ENCODE measurements around the gene ACMSD. TPM values are rescaled to one million over a fixed set of nuclear protein-coding genes. Genes with fewer than 3 reads are reported as not detected.

The ACMSD gene
- total RNA-seq, 1 donor from 2014 or later: not detected

DNA sequence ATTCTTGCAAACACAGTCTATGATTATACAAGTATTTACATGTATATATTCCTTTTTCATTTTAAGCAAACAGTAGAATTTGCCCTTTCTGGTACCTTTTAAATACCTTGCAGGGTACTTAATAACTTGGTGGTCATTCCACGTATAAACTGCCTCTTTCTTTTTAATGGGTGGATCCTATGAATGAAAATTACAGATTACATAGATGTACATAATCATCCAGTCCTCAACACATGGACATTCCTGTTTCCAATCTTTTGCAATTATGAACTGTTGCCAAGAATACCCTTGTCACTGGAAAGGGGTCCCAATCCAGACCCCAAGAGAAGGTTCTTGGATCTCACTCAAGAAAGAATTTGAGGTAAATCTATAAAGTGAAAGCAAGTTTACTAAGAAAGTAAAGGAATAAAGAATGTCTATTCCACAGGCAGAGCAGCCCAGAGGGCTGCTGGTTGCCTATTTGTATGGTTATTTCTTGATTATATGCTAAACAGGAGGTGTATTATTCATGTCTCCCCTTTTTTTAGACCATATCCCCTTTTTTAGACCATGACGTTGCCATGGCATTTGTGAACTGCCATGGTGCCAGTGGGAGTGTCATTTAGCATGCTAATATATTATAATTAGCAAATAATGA lies 72.5 kb downstream of the ACMSD start:
- DNase-seq (no peak), ATAC-seq (no peak)
- Histone ChIP-seq H3K4me3 (no peak overlapping the region), H3K27ac (no peak overlapping the region), H3K4me1 (no peaks in the 10 kb centered on the region), H3K27me3 (no peaks in the 10 kb centered on the region), H3K36me3 (no peaks in the 10 kb centered on the region), H3K9me3 (no peaks in the 10 kb centered on the region)
- intact Hi-C loops (cut with DNase I): no loop called here
- TF ChIP-seq, protein P1, sequence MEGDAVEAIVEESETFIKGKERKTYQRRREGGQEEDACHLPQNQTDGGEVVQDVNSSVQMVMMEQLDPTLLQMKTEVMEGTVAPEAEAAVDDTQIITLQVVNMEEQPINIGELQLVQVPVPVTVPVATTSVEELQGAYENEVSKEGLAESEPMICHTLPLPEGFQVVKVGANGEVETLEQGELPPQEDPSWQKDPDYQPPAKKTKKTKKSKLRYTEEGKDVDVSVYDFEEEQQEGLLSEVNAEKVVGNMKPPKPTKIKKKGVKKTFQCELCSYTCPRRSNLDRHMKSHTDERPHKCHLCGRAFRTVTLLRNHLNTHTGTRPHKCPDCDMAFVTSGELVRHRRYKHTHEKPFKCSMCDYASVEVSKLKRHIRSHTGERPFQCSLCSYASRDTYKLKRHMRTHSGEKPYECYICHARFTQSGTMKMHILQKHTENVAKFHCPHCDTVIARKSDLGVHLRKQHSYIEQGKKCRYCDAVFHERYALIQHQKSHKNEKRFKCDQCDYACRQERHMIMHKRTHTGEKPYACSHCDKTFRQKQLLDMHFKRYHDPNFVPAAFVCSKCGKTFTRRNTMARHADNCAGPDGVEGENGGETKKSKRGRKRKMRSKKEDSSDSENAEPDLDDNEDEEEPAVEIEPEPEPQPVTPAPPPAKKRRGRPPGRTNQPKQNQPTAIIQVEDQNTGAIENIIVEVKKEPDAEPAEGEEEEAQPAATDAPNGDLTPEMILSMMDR (IDR thresholded peaks at IDR 0.05): no peak

DNA sequence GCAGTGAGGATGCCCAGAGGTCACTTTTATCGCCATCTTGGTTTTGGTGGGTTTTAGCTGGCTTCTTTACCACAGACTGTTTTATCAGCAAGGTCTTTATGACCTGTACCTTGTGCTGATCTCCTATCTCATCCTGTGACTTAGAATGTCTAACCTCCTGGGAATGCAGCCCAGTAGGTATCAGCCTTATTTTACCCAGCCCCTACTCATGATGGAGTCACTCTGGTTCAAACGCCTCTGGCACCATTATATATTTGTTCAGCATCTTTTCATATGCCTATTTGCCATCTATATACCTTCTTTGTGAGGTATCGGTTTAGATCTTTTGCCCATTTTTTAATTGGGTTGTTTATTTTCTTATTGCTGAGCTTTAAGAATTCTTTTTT lies 73.0 kb downstream of the ACMSD start:
- no peaks in the 10 kb centered on the region for H3K9me3 ChIP-seq
- ATAC-seq: no peak
- TF ChIP-seq, protein P1 (IDR thresholded peaks at IDR 0.05): no peak

GRCh38 chr2:134912361-134912760 lies 73.9 kb downstream of the ACMSD start:
- peak; percentile 25 for ATAC-seq

More for the DNA sequence above, 73.0 kb downstream of the ACMSD start:
- Histone ChIP-seq H3K27me3 (no peaks in the 10 kb centered on the region), H3K27ac (no peak overlapping the region), H3K4me3 (no peak overlapping the region), H3K36me3 (no peaks in the 10 kb centered on the region), H3K4me1 (no peaks in the 10 kb centered on the region)
- DNase-seq: no peak
- intact Hi-C loops (cut with DNase I): no loop called here

DNA sequence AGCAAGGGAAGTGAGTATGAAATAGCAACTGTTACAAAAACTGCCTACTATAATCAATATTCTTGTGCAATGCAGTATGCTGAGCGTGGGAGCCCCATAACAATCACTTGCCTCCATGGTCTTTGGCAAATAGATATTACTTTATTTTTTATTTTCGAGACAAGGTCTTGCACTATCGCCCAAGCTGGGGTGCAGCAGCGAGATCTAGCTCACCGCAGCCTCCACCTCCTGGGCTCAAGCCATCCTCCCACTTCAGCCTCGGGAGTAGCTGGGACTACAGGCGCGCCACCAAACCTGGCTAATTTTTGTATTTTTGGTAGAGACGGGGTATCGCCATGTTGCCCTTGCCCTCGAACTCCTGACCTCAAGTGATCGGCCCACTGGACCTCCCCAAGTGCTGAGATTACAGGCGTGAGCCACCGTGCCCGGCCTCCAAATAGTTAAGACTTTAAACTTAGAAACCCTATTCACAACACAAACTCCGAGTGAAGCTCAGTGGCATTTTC lies 79.0 kb downstream of the ACMSD start:
- Histone ChIP-seq H3K27me3 (no peaks in the 10 kb centered on the region), H3K4me3 (peak overlapping the region; percentile 86), H3K4me1 (peaks cover 19% of the 10 kb centered on the region), H3K27ac (peak overlapping the region; percentile 99), H3K9me3 (no peaks in the 10 kb centered on the region), H3K36me3 (no peaks in the 10 kb centered on the region)
- intact Hi-C loops (cut with DNase I): no loop called here
- DNase-seq: peak; percentile 64
- no peak for ATAC-seq
- TF ChIP-seq, protein P1 (IDR thresholded peaks at IDR 0.05): no peak

More at GRCh38 chr2:134912361-134912760, 73.9 kb downstream of the ACMSD start:
- Histone ChIP-seq H3K27me3 (no peaks in the 10 kb centered on the region), H3K9me3 (no peaks in the 10 kb centered on the region), H3K36me3 (no peaks in the 10 kb centered on the region), H3K27ac (no peak overlapping the region), H3K4me1 (no peaks in the 10 kb centered on the region), H3K4me3 (no peak overlapping the region)
- TF ChIP-seq, protein P1 (IDR thresholded peaks at IDR 0.05): no peak
- DNase-seq: no peak
- intact Hi-C loops (cut with DNase I): no loop called here

- ATAC-seq (peak; percentile 86), DNase-seq (no peak)
- TF ChIP-seq, protein P1 (IDR thresholded peaks at IDR 0.05): peak; percentile 48
- Histone ChIP-seq H3K9me3 (no peaks in the 10 kb centered on the region), H3K4me1 (peaks cover 25% of the 10 kb centered on the region), H3K27ac (peak overlapping the region; percentile 99), H3K27me3 (no peaks in the 10 kb centered on the region), H3K36me3 (no peaks in the 10 kb centered on the region), H3K4me3 (peak overlapping the region; percentile 86)
- intact Hi-C loops (cut with DNase I): no loop called here
These were observed 79.6 kb downstream of the ACMSD start for GRCh38 chr2:134917888-134918525.
